SK-N-MC (cell line): ENCODE measurements around the gene FBXW7.

Experiments
- DNase-seq: peaks from one replicate; pipeline ENCODE4 v3.0.0-alpha.2; 2011; ENCODE audit warnings: low read depth, low spot score
- H3K27ac ChIP-seq: fragments of 200-600 bp; sonication (generic); 2 replicates; pipeline ENCODE4 v1.5.1; 2016; ENCODE audit warnings: mixed run types
- H3K36me3 ChIP-seq: fragments of 200-600 bp; sonication (generic); 2 replicates; pipeline ENCODE4 v1.6.1; 2017; ENCODE audit warnings: antibody characterized with exemption, low read length, mixed read lengths; ENCODE audit not compliant: insufficient read depth
- H3K4me3 ChIP-seq: fragments of 200-600 bp; sonication (generic); 2 replicates; pipeline ENCODE4 v1.5.1; 2016
- H3K9ac ChIP-seq: fragments of 200-600 bp; sonication (generic); 2 replicates; pipeline ENCODE4 v1.8.0; 2017; ENCODE audit warnings: mixed run types, mixed read lengths; ENCODE audit not compliant: insufficient read length
- H3K9me3 ChIP-seq: fragments of 200-600 bp; sonication (generic); 2 replicates; pipeline ENCODE4 v1.6.1; 2017; ENCODE audit warnings: low read depth, mild to moderate bottlenecking, antibody characterized with exemption, low read length, moderate library complexity, mixed read lengths
- EZH2 ChIP-seq: fragments of 200-600 bp; sonication (generic); IDR thresholded peaks from one replicate; pipeline ENCODE4 v1.6.1; 2017; ENCODE audit warnings: antibody characterized with exemption
- FOXP2 ChIP-seq: optimal IDR thresholded peaks from 2 replicates; pipeline ENCODE3; 2011; ENCODE audit warnings: mild to moderate bottlenecking, moderate library complexity; ENCODE audit not compliant: insufficient read depth; ENCODE audit errors: extremely low read length, control extremely low read depth
- POLR2AphosphoS5 ChIP-seq: IDR thresholded peaks from 2 replicates; pipeline ENCODE4 v1.6.1; 2012; ENCODE audit warnings: mild to moderate bottlenecking, low read depth, low read length, borderline replicate concordance

Gene FBXW7

DNA sequence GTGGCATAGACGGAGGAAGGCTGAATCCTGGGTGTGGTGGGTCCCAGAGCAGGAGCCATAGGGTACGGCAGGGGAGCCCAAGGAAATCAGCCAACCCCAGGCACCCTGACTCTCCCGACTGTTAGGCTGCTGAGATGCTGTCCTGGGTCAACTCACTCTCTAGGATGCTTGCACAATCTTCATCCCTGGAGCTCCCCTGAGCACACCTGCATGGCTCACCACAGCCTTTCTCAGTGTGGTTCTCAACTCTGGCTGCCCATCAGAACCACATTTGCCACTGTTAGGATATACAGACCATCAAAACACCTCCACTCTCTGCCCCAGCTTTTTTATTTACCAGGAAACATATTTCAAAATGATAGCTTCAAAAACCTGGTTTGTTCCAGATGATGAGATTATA lies 236.3 kb downstream of the FBXW7 start:
- Histone ChIP-seq H3K4me3 (no peak overlapping the region), H3K36me3 (no peaks in the 10 kb centered on the region), H3K27ac (no peak overlapping the region), H3K9me3 (no peaks in the 10 kb centered on the region), H3K9ac (no peak overlapping the region)
- TF ChIP-seq EZH2 = no peak
- TF ChIP-seq POLR2AphosphoS5 = no peak
- TF ChIP-seq FOXP2 = no peak
- DNase-seq = no peak

- Histone ChIP-seq H3K36me3 (no peaks in the 10 kb centered on the region), H3K9ac (no peak overlapping the region), H3K4me3 (no peak overlapping the region), H3K9me3 (no peaks in the 10 kb centered on the region), H3K27ac (no peak overlapping the region)
- no peak for DNase-seq
- TF ChIP-seq POLR2AphosphoS5 (no peak), EZH2 (no peak), FOXP2 (no peak)
Observed at GRCh38 chr4:152296386-152296785, 239.5 kb downstream of the FBXW7 start.

DNA sequence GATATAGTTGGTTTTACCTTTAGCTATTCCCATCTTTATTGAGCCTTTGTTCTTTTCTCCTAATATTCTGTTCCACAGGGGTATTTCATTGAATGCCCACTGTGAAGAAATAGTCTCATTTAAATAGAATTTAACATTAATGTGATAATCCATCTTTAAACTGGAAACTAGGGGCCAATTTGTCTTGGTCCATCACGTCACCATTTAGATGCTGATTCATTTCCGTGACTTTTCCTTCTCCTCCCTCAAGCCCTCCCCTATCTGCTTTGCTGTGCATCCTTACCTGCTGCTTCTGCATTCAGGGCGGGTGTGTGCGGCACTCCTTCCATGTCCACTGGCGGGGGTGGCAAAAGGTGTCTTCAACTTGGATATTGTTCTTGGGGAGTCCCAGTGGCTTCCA lies 241.1 kb downstream of the FBXW7 start:
- H3K9me3 ChIP-seq = no peaks in the 10 kb centered on the region
- TF ChIP-seq POLR2AphosphoS5 (no peak), FOXP2 (no peak), EZH2 (no peak)

DNA sequence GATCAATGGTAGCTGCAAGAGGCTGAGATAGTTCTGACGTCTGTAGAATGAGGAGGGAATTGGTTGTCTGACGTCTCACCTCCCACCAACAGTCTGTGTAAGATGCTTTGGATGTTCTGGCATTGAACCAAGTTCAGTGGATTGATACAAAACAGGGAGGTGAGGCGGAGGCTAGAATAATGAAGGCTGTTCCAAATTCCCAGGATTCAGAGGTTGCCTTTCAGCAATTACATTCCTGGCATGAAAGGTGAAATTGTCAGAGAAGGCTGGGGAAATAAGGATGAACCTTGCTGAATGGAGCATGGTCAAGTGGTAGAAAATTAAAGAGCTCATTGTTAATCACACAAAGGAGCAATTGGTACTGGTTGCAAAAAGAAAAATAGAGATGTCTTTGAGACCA lies 241.6 kb downstream of the FBXW7 start:
- H3K9ac ChIP-seq = no peak overlapping the region
- H3K9me3 ChIP-seq = no peaks in the 10 kb centered on the region
- no peaks in the 10 kb centered on the region for H3K36me3 ChIP-seq

More for the DNA sequence above, 241.1 kb downstream of the FBXW7 start:
- no peak for DNase-seq
- Histone ChIP-seq H3K4me3 (no peak overlapping the region), H3K9ac (no peak overlapping the region), H3K27ac (no peak overlapping the region), H3K36me3 (no peaks in the 10 kb centered on the region)

GRCh38 chr4:152293527-152293926 lies 242.4 kb downstream of the FBXW7 start:
- no peak for DNase-seq
- TF ChIP-seq FOXP2 (no peak), EZH2 (no peak), POLR2AphosphoS5 (no peak)
- no peaks in the 10 kb centered on the region for H3K36me3 ChIP-seq
- no peak overlapping the region for H3K4me3 ChIP-seq
- H3K27ac ChIP-seq = no peak overlapping the region
- H3K9me3 ChIP-seq = no peaks in the 10 kb centered on the region
- no peak overlapping the region for H3K9ac ChIP-seq

More for the DNA sequence above, 241.6 kb downstream of the FBXW7 start:
- Histone ChIP-seq H3K4me3 (no peak overlapping the region), H3K27ac (no peak overlapping the region)
- DNase-seq = no peak
- no peak for TF ChIP-seq EZH2
- no peak for TF ChIP-seq FOXP2
- no peak for TF ChIP-seq POLR2AphosphoS5

DNA sequence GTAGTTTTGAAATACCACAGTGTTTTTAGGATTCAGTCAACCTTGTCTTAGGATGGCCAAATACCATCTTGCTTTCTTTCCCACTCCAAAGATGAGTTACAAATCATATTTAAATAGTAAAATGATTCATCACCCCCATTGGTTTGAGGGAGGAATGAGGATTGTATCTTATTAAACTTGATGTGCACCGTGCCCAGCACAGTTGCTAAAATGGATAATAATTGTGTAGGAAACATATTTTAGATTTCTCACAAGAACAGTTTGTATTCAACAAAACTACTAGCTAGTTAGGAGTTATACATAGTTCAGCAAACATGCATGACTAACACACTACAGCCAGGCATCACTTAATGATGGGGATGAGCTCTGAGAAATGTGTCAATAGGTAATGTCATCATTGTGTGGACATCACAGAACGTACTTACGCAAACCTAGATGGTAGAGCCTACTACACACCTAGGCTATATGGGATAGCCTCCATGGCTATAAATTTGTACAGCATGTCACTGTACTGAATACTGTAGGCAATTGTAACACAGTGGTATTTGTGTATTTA lies 245.4 kb downstream of the FBXW7 start:
- DNase-seq = no peak
- TF ChIP-seq EZH2 (no peak), POLR2AphosphoS5 (no peak), FOXP2 (no peak)
- Histone ChIP-seq H3K9me3 (no peaks in the 10 kb centered on the region), H3K9ac (no peak overlapping the region), H3K36me3 (no peaks in the 10 kb centered on the region), H3K27ac (no peak overlapping the region), H3K4me3 (no peak overlapping the region)

DNA sequence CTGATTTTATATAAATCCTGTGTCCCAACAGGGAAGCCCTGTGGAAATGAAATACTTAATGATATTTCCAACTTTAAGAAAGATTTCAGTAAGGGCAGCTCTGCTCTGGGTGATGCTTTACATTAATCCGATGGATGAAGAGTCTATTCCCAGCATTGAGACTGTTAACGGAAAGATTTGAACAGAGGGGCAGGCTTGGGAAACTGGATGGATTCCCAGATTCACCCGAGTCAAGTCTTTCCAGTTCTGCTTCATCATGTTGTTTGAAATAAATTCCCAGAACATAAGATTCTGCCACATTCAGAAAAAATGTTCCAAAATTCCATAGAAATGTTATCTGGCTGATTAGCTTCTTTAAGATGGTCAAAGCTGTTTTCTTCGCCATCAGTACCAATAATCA lies 246.0 kb downstream of the FBXW7 start:
- H3K9ac ChIP-seq = no peak overlapping the region
- DNase-seq = no peak
- no peaks in the 10 kb centered on the region for H3K9me3 ChIP-seq
- H3K36me3 ChIP-seq = no peaks in the 10 kb centered on the region
- H3K27ac ChIP-seq = no peak overlapping the region
- TF ChIP-seq FOXP2 (no peak), POLR2AphosphoS5 (no peak), EZH2 (no peak)
- H3K4me3 ChIP-seq = no peak overlapping the region

GRCh38 chr4:152289541-152289940 lies 246.4 kb downstream of the FBXW7 start:
- H3K9me3 ChIP-seq = no peaks in the 10 kb centered on the region
- no peak for DNase-seq
- no peak overlapping the region for H3K27ac ChIP-seq
- TF ChIP-seq EZH2 (no peak), FOXP2 (no peak), POLR2AphosphoS5 (no peak)
- no peaks in the 10 kb centered on the region for H3K36me3 ChIP-seq
- no peak overlapping the region for H3K9ac ChIP-seq
- H3K4me3 ChIP-seq = no peak overlapping the region
